HG02571 (cell line): ENCODE data around the gene PYGB.
"Not testable (repeated sequence)": the region's sequence is repeated elsewhere in the genome, so short reads cannot be mapped to it uniquely, and the experiment has no call there.

ENCODE experiments used
- ATAC-seq: cut with Tn5 transposase; IDR thresholded peaks from one replicate; pipeline ENCODE4 v1.9.1; 2021; ENCODE audit warnings: mild to moderate bottlenecking, moderate library complexity; ENCODE audit not compliant: unreplicated experiment

PYGB gene

GRCh38 chr20:25247518-25247955 lies 348 bp upstream of the PYGB start:
- ATAC-seq, result peak; percentile 29

- ATAC-seq, result no peak
These were observed 894 bp downstream of the PYGB start for GRCh38 chr20:25248786-25249172.

- no peak for ATAC-seq
These were observed 1.5 kb downstream of the PYGB start for GRCh38 chr20:25249198-25249931.

- no peak for ATAC-seq
These were observed 2.6 kb downstream of the PYGB start for GRCh38 chr20:25250508-25250907.

- no peak for ATAC-seq
These were observed 3.1 kb downstream of the PYGB start for GRCh38 chr20:25251019-25251418.

- ATAC-seq, result no peak
These were observed 3.7 kb downstream of the PYGB start for GRCh38 chr20:25251558-25251957.

- no peak for ATAC-seq
These were observed 4.4 kb downstream of the PYGB start for GRCh38 chr20:25252230-25252651.

- no peak for ATAC-seq
These were observed 5.0 kb downstream of the PYGB start for GRCh38 chr20:25252686-25253421.

- no peak for ATAC-seq
These were observed 5.9 kb downstream of the PYGB start for GRCh38 chr20:25253606-25254275.

GRCh38 chr20:25254571-25254970 lies 6.7 kb downstream of the PYGB start:
- ATAC-seq, result no peak

GRCh38 chr20:25254986-25255680 lies 7.2 kb downstream of the PYGB start:
- ATAC-seq, result no peak

- ATAC-seq, result no peak
These were observed 8.5 kb downstream of the PYGB start for GRCh38 chr20:25256226-25256859.

- no peak for ATAC-seq
These were observed 9.2 kb downstream of the PYGB start for GRCh38 chr20:25257130-25257529.

- ATAC-seq, result no peak
These were observed 10.0 kb downstream of the PYGB start for GRCh38 chr20:25257756-25258475.

GRCh38 chr20:25258476-25258805 lies 10.6 kb downstream of the PYGB start:
- ATAC-seq, result no peak

GRCh38 chr20:25258828-25259227 lies 10.9 kb downstream of the PYGB start:
- ATAC-seq, result no peak

- no peak for ATAC-seq
These were observed 11.5 kb downstream of the PYGB start for GRCh38 chr20:25259358-25259757.

GRCh38 chr20:25259788-25260254 lies 11.9 kb downstream of the PYGB start:
- no peak for ATAC-seq

GRCh38 chr20:25260770-25261437 lies 13.0 kb downstream of the PYGB start:
- ATAC-seq, result not testable (repeated sequence)
